Fibroblast of lung (primary cell): ENCODE data around the gene MKLN1. TPM values are rescaled to one million over a fixed set of nuclear protein-coding genes. Genes with fewer than 3 reads are reported as not detected.

Experiments
- DNase-seq, 2 donors: peaks; one replicate each; pipeline versions ENCODE4 v3.0.0 to v3.0.0-alpha.2; 2010; ENCODE audit warnings: low read depth in 2 of 2
- H2AFZ ChIP-seq: 2 replicates; pipeline ENCODE4 v1.5.1; 2012; ENCODE audit warnings: low read length, control low read depth, inconsistent platforms
- H3K27ac ChIP-seq: 2 replicates; pipeline ENCODE4 v1.5.1; 2011; ENCODE audit warnings: low read length, control low read depth; ENCODE audit not compliant: insufficient read depth
- H3K27me3 ChIP-seq: 2 replicates; pipeline ENCODE4 v1.5.1; 2011; ENCODE audit warnings: mild to moderate bottlenecking, low read length; ENCODE audit not compliant: control insufficient read depth, insufficient read depth
- H3K36me3 ChIP-seq: 2 replicates; pipeline ENCODE4 v1.5.1; 2011; ENCODE audit warnings: low read length; ENCODE audit not compliant: control insufficient read depth, insufficient read depth
- H3K4me1 ChIP-seq: 2 replicates; pipeline ENCODE4 v1.5.1; 2011; ENCODE audit warnings: low read length; ENCODE audit not compliant: control insufficient read depth, insufficient read depth; ENCODE audit errors: extremely low read depth
- H3K4me2 ChIP-seq: 2 replicates; pipeline ENCODE4 v1.5.1; 2011; ENCODE audit warnings: low read length, control low read depth; ENCODE audit not compliant: insufficient read depth; ENCODE audit errors: extremely low read depth
- H3K4me3 ChIP-seq, 4 experiments: fragments of 200-600 bp in 1 of 4; sonication (generic) in 1 of 4; replicated peaks in 1 of 4; 2 replicates each; pipeline ENCODE4 v1.5.1; 2011 to 2016; ENCODE audit warnings: low read length in 4 of 4, low read depth in 3 of 4, mild to moderate bottlenecking in 3 of 4, control low read depth in 2 of 4, inconsistent platforms in 1 of 4, mixed read lengths in 1 of 4; ENCODE audit not compliant: insufficient read depth in 1 of 4; ENCODE audit errors: control extremely low read depth in 1 of 4
- H3K79me2 ChIP-seq: 2 replicates; pipeline ENCODE4 v1.5.1; 2012; ENCODE audit warnings: mild to moderate bottlenecking, low read length, inconsistent platforms; ENCODE audit not compliant: control insufficient read depth, insufficient read depth
- H3K9ac ChIP-seq: 2 replicates; pipeline ENCODE4 v1.5.1; 2011; ENCODE audit warnings: mild to moderate bottlenecking, low read length, control low read depth; ENCODE audit not compliant: insufficient read depth
- H3K9me3 ChIP-seq: 2 replicates; pipeline ENCODE4 v1.5.1; 2012; ENCODE audit warnings: low read depth, low read length; ENCODE audit not compliant: control insufficient read depth, insufficient read depth
- H4K20me1 ChIP-seq: 2 replicates; pipeline ENCODE4 v1.5.1; 2011; ENCODE audit warnings: low read length; ENCODE audit not compliant: control insufficient read depth, insufficient read depth; ENCODE audit errors: extremely low read depth
- CTCF ChIP-seq, 2 donors: IDR thresholded peaks in 1 of 2; conservative IDR thresholded peaks in 1 of 2; 1 replicate in 1 of 2; 2 replicates in 1 of 2; pipeline ENCODE4 v1.5.1; 2011 to 2012; ENCODE audit warnings: low read length in 2 of 2, control low read depth in 1 of 2, inconsistent platforms in 1 of 2, low read depth in 1 of 2, mild to moderate bottlenecking in 1 of 2
- EZH2 ChIP-seq: IDR thresholded peaks from 2 replicates; pipeline ENCODE4 v1.5.1; 2012; ENCODE audit warnings: low read length, control low read depth, mild to moderate bottlenecking; ENCODE audit errors: missing control alignments
- polyA plus RNA-seq, 2 donors: library from polyadenylated mRNA; depleted of rRNA in 1 of 2; stranded (reverse) in 1 of 2; unstranded in 1 of 2; fragments of >200 nt; gene quantifications; 2 replicates each; pipeline ENCODE4 v1.2.1, GENCODE V29; 2011 to 2012; ENCODE audit warnings: missing spikeins in 1 of 2
- total RNA-seq: library from RNA; depleted of rRNA; stranded (reverse); fragments of >200 nt; gene quantifications from 2 replicates; pipeline ENCODE4 v1.2.1, GENCODE V29; 2014

Gene MKLN1
- total and polyA plus RNA-seq, 2 donors (not counting 1 experiment from before 2014, with no cell fraction given): 33.9 to 46.4 TPM

DNA sequence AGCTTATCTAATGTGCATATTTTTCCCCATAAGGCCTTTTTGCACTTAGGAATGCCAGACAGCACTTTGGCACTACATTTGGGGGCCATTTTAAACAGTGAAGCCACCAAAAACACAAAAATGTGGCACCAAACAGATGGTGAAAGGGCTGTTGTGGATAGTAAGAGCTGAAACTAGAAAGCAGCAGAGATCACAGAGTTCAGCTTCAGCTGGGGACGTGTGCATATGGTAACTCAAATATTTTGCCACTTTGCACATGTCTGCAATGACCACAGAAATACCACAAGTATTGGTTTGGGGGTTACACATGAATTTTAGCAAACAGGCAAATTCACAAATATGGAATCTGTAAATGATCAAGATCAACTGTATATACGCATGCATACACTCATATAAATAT, 155.9 kb downstream of the MKLN1 start:
- Histone ChIP-seq H3K36me3 (no peaks in the 10 kb centered on the region), H3K27ac (no peak overlapping the region), H3K9ac (no peak overlapping the region), H4K20me1 (no peaks in the 10 kb centered on the region), H3K4me1 (no peaks in the 10 kb centered on the region), H3K4me3 (no peak overlapping the region), H3K4me2 (no peak overlapping the region), H2AFZ (no peak overlapping the region), H3K79me2 (no peaks in the 10 kb centered on the region), H3K9me3 (no peaks in the 10 kb centered on the region), H3K27me3 (no peaks in the 10 kb centered on the region)
- TF ChIP-seq CTCF (conservative IDR thresholded peaks at IDR 0.05 in 1 of 2, IDR thresholded peaks at IDR 0.05 in 1 of 2; ENCODE audit: low read depth in 1 of 2, low read length in 2 of 2): no peak
- TF ChIP-seq EZH2: no peak
- peak in 1 of 2 donors; percentile 13 for DNase-seq

DNA sequence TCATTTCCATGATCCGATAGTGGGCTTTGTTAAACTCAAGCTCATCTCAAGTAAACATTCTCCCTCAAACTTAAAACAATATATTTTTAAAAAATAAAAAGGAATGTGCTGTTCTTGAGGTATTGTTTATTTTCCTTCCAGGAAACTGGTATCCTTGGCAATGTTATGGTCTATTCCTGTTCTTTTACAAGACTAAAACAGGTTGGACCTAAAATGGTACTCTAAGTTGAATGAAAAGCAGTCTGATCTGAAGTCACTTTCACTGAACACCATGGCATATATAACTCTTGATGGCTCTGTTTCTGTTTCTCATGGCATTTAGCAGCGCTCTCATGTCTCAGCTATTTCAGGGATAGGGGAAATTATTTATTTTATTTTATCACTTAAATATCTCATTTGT, 158.7 kb downstream of the MKLN1 start:
- no peaks in the 10 kb centered on the region for H3K9me3 ChIP-seq
- no peaks in the 10 kb centered on the region for H3K36me3 ChIP-seq
- no peak overlapping the region for H3K9ac ChIP-seq
- H3K27me3 ChIP-seq: no peaks in the 10 kb centered on the region
- no peak overlapping the region for H3K27ac ChIP-seq
- H3K4me2 ChIP-seq: no peak overlapping the region
- no peaks in the 10 kb centered on the region for H3K79me2 ChIP-seq
- no peak for DNase-seq
- TF ChIP-seq EZH2 (no peak), CTCF (conservative IDR thresholded peaks at IDR 0.05 in 1 of 2, IDR thresholded peaks at IDR 0.05 in 1 of 2; ENCODE audit: low read depth in 1 of 2, low read length in 2 of 2) (no peak)
- H3K4me1 ChIP-seq: no peaks in the 10 kb centered on the region
- H3K4me3 ChIP-seq: no peak overlapping the region
- H4K20me1 ChIP-seq: no peaks in the 10 kb centered on the region
- H2AFZ ChIP-seq: no peak overlapping the region

DNA sequence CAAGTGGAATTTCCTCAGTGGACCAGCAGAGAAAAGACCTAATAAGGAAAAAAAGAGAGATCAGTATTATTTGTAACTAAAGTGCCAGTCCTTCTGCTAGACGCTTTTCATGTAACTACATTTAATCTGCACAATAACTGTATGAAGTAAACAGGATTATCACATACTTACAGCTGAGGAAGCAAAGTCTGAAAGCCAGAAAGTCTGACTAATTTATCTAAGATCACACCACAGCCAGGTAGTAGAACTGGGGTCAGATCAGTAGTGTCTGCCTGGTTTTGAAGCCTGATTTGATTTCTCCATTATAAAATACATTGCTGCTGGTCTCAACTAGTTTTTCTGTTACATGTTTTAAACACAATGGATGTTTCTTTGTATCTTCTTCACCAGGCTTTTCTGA, 159.5 kb downstream of the MKLN1 start:
- no peak overlapping the region for H3K4me2 ChIP-seq
- H3K4me3 ChIP-seq: no peak overlapping the region
- H3K36me3 ChIP-seq: no peaks in the 10 kb centered on the region
- no peak overlapping the region for H3K9ac ChIP-seq
- H4K20me1 ChIP-seq: no peaks in the 10 kb centered on the region
- H3K27me3 ChIP-seq: no peaks in the 10 kb centered on the region
- no peak overlapping the region for H3K27ac ChIP-seq
- no peak overlapping the region for H2AFZ ChIP-seq
- no peaks in the 10 kb centered on the region for H3K4me1 ChIP-seq
- H3K9me3 ChIP-seq: no peaks in the 10 kb centered on the region
- no peak for TF ChIP-seq EZH2
- no peak for TF ChIP-seq CTCF (conservative IDR thresholded peaks at IDR 0.05 in 1 of 2, IDR thresholded peaks at IDR 0.05 in 1 of 2; ENCODE audit: low read depth in 1 of 2, low read length in 2 of 2)
- no peaks in the 10 kb centered on the region for H3K79me2 ChIP-seq
- DNase-seq: no peak
